H1 (cell line): Measurements from ENCODE around the gene SCART1. TPM values are rescaled to one million over a fixed set of nuclear protein-coding genes. Genes with fewer than 3 reads are reported as not detected.

Experiments
- CBX8 ChIP-seq: fragments of 300-800, 300-1000 bp; sonication (generic); IDR thresholded peaks from 2 replicates; pipeline ENCODE4 v1.7.1; 2016; ENCODE audit warnings: low read depth, low read length, borderline replicate concordance
- CHD7 ChIP-seq: fragments of 300-600 bp; sonication (generic); IDR thresholded peaks from 2 replicates; pipeline ENCODE4 v1.7.1; 2012; ENCODE audit warnings: low read length, moderate library complexity, mild to moderate bottlenecking, inconsistent platforms; ENCODE audit not compliant: insufficient replicate concordance
- CTBP2 ChIP-seq: IDR thresholded peaks from 2 replicates; pipeline ENCODE4 v1.7.0; 2011; ENCODE audit warnings: borderline replicate concordance, mild to moderate bottlenecking, moderate library complexity, mixed read lengths, low read length; ENCODE audit not compliant: insufficient read depth, insufficient read length
- TBP ChIP-seq: IDR thresholded peaks from 2 replicates; pipeline ENCODE4 v1.6.1; 2011; ENCODE audit warnings: low read depth, low read length, improper control_type of control experiment
- polyA plus RNA-seq, 7 experiments: library from polyadenylated mRNA; depleted of rRNA in 3 of 7; stranded (reverse) in 5 of 7; unstranded in 2 of 7; fragments of >200 nt in 5 of 7; fragments of 200-250 nt in 2 of 7; gene quantifications; 1 replicate in 5 of 7; 2 replicates in 1 of 7; 4 replicates in 1 of 7; pipeline versions ENCODE4 v1.2.1 to v1.2.3, GENCODE V29; 2011 to 2013; ENCODE audit warnings: missing spikeins in 2 of 7, mixed read lengths in 2 of 7
- total RNA-seq: library from RNA; stranded (reverse); fragmentation: NEBNext Ultra II Directional; extraction: Animal tissue kit (Norgen Biotek cat#: 25700); gene quantifications from 2 replicates; pipeline ENCODE4 v1.2.1, GENCODE V29; 2021

Gene SCART1
- total and polyA plus RNA-seq, 2 of the 8 experiments (the other 6 are each of a cell fraction or from before 2014, with no cell fraction given) = 0.14 to 0.19 TPM

- no peak for TF ChIP-seq CHD7
- no peak for TF ChIP-seq CTBP2
- no peak for TF ChIP-seq CBX8
- TF ChIP-seq TBP = no peak
These were observed 1.5 kb downstream of the SCART1 start (continued) for GRCh38 chr10:133455196-133455595.
